Left forelimb (tissue), 1 donor: ENCODE results near the gene FHIT.

ENCODE experiments used
- DNase-seq: peaks from one replicate; pipeline ENCODE4 v3.0.0-alpha.2; 2018; ENCODE audit warnings: low spot score

Gene FHIT

GRCh38 chr3:60839246-60839645, 412.0 kb downstream of the FHIT start:
- DNase-seq, result no peak

DNA sequence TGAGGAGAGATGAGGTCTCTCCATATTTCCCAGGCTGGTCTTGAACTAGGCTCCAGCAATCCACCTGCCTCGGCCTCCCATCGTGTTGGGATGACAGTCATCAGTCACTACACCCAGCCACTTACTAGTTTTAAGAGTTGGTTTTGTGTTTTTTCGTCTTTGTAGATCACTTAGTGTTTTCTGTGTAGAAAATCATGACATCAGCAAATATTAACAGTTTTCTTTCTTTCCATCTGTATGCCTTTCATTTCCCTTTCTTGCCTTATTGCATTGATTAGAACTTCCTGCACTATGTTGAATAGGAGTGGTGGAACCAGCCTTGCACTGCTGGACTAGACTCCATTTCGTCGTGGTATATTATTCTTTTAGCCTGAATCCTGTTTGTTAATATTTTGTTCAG, 415.5 kb downstream of the FHIT start:
- no peak for DNase-seq

- no peak for DNase-seq
These were observed 422.2 kb downstream of the FHIT start for GRCh38 chr3:60829058-60829457.

GRCh38 chr3:60827666-60828065, 423.6 kb downstream of the FHIT start:
- no peak for DNase-seq

GRCh38 chr3:60826511-60826910, 424.7 kb downstream of the FHIT start:
- DNase-seq, result no peak

DNA sequence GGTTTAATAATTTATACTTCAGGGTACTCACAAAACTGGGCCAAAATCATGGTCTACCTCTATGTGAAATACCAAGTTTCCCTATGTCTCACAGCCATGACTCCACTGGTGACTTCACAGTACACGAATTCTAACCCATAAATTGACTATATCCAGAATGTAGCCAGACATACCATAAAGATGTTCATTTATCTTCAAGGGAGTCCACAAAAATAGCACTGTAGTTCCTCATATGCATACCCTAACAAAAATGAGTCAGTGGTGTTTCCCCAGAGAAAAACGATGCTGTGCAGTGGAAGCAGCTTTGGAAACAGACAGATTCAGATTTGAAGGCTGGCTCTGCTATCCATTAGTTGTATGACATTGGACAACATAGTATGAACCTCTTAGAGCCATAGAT, 438.8 kb downstream of the FHIT start:
- DNase-seq, result no peak

- no peak for DNase-seq
These were observed 440.4 kb downstream of the FHIT start for GRCh38 chr3:60810881-60811280.

DNA sequence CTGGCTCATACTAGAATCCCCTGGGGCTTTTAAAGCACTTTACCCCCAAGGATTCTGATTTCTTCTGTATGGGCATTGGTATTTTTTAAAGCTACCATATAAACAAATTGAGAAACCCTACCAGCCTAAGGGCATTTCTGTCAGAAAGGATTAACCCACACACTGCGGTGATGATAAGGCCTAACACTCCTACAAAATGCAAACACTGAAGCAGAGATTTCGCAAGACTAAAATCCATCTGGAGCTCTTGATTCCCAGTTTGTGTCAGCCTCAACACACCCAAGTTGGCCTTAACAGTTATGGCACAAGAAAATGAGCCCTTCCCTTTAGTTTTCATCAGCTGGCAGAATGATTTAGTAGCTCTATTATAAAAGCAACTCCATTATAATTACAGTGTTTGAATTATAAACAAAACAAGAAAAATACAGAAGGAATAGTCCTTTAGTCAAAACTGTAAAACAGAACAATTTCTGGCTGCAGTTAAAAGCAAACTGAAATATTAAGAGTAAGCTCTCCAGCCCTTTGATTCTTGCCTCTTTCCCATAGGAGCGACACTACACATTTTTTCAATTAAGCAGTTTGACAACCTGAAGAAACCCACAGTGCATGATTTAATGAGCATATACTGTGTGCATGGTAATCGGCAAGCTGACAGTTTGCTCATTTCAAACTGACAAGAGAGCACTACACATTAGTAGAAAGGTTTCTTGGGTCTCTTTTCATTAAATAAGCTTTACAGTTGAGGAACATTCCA, 441.2 kb downstream of the FHIT start:
- DNase-seq, result no peak

GRCh38 chr3:60803216-60804173, 447.8 kb downstream of the FHIT start:
- DNase-seq, result no peak

GRCh38 chr3:60801307-60801706, 449.9 kb downstream of the FHIT start:
- no peak for DNase-seq

DNA sequence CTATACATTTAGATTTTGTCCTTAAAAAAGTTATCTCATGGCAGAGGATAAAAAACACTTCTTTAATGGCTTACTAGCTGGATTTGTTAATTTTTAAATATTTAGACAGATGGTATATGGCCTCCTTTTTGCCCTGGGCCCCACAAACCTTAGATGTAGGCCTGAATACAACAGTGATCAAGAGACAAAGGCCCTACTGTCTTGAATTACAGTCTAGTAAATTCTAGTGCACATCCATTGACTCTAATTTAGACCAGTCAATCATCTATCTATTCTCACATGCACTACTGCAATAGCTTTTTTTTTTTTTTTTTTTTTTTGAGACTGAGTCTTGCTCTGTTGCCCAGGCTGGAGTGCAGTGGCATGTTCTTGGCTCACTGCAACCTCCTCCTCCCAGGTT, 452.8 kb downstream of the FHIT start:
- no peak for DNase-seq

- no peak for DNase-seq
These were observed 458.9 kb downstream of the FHIT start for GRCh38 chr3:60792249-60792852.

- DNase-seq, result no peak
These were observed 463.1 kb downstream of the FHIT start for GRCh38 chr3:60788185-60788584.

- DNase-seq, result no peak
These were observed 469.3 kb downstream of the FHIT start for GRCh38 chr3:60781935-60782334.

DNA sequence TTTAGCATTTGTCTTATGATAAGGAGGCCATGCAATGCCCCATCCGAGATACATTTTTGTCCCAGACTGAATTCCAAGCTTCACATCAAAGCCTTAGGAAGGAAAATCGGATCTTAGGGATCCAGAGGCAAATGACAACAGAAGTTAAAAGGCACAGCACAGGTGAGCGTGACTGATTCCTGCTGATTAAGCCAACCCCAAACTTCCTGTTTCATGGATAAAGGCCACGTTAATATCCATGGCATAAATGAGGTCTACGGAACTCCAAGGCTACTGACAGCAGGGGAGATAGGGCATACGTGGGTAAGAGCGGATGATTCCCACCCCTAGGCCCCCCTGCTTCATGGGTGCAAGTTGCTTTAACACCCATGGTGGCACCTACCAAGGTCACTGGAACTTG, 471.6 kb downstream of the FHIT start:
- DNase-seq, result no peak

GRCh38 chr3:60775985-60776384, 475.3 kb downstream of the FHIT start:
- DNase-seq, result no peak

GRCh38 chr3:60774617-60775016, 476.6 kb downstream of the FHIT start:
- DNase-seq, result no peak

- no peak for DNase-seq
These were observed 478.7 kb downstream of the FHIT start for GRCh38 chr3:60772584-60772983.

DNA sequence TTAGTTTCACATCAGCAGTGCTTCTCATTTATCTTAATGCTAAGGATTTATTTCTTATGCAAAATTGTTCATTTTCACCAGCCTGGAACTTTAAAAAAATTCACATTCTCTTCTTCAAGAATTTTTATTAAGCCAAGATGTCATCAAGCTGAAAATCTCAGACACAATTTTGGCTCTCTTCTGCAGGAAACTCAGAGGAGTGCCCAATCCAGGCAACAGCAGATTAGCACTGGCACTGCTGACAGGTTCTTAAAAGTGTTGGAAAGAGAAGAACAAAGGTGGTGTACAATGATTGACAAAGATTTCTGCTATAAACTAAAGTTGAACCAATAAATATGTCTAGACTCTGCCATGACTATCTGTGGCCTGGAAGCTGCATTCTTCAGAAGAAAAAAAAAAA, 479.5 kb downstream of the FHIT start:
- DNase-seq, result no peak

DNA sequence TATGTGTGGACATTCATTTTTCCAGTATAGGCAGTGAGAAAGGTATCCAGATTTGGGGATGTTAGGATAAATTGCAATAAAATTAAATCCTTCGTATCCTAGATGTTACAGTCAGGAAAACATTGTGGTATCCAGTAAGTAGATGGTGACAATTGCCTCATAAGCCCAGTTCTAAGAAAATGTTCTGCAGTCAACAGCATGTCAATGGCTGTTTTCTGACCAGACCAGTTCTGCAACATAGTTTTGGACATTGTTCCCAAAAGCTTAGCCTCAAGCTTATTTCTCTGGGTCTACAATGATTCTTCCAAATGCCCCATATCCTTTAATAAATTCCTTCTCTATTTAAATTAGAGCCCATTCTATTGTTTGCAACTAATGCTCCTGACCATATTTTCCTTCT, 480.7 kb downstream of the FHIT start:
- DNase-seq, result no peak

DNA sequence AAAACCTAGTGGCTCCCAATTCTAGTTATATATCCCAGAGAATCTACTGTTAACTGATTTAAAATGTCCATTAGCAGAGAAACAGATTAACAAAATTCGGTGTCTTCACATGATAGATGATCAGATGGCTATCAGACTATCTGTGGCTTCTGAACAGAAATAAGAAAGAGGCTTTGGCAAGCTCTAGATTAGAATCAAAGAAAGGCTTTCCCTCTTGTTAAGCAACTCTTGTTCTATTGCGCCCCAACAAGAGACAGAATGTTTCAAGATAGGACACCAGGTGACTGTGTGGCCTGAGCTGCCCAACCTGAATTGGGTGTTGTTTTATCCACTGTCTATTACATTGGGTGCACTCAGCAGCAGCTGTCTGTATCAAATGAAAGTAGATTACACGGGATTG, 483.7 kb downstream of the FHIT start:
- DNase-seq, result no peak

GRCh38 chr3:60765776-60766175, 485.5 kb downstream of the FHIT start:
- DNase-seq, result no peak

GRCh38 chr3:60764870-60765269, 486.4 kb downstream of the FHIT start:
- no peak for DNase-seq
